DMS 273 (cell line): ENCODE results near the gene CWH43.
A peak's percentile ranks its signal among the peaks of the same experiment; 100 is the strongest.
"Not testable (repeated sequence)": the region's sequence is repeated elsewhere in the genome, so short reads cannot be mapped to it uniquely, and the experiment has no call there.

Source experiments
- DNase-seq: peaks from one replicate; lab custom pipeline; 2025; ENCODE audit not compliant: unreplicated experiment; lab: John Stamatoyannopoulos, UW

The CWH43 gene

GRCh38 chr4:48985976-48986653 is at the start of gene CWH43:
Gene CWH43, plus strand, starts transcription at chr4:48986275. Its CDS starts 155 bp downstream, at chr4:48986430.
- DNase-seq = peak; percentile 43

- no peak for DNase-seq
These were observed 49.0 kb upstream of the CWH43 start for GRCh38 chr4:48937033-48937432.

DNA sequence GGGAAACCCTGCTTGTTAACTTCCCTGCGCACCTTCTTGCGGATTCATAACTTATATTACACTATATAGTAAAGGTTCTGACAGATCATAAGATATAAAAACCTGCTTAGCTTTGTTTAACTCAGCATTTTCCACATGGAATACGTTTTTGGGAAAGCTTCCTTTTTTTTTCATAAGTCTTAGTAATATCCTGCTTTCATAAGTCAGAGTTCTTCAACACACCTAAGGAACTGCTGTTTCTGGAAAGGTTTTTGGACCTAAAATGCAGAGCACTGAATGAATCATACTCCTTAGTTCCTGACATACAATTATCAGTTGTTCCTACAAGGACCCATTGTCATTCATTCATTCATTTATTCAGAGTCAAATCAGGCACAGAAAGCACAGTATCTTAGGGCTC is 47.2 kb upstream of the CWH43 start:
- no peak for DNase-seq

GRCh38 chr4:48939785-48940184 is 46.3 kb upstream of the CWH43 start:
- peak; percentile 65 for DNase-seq

- peak; percentile 33 for DNase-seq
These were observed 42.7 kb upstream of the CWH43 start for GRCh38 chr4:48943387-48943786.

- DNase-seq = no peak
These were observed 41.8 kb upstream of the CWH43 start for GRCh38 chr4:48944252-48944651.

DNA sequence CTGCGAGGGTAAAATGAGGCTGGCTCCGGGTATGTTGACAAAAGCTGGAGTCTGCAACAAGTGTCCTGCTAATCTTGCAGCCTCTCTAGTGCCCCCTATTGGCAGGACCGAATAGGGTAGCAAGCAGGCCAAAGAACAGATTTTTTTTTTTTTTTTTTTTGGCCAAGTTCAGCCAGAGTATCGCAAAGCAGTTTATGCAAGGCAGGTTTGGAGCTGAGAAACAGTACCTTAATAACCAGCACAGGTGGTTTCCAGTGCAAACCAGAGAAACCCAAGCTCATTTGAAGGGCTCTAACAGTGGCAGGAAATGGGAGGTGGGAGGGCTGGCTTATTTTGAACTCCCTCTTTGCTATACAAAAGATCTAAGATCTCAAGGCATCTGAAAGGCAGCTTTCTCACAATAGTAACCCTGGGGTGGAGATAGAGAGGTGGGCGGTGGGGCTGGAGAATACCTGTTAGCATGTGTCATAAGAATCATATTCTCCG is 41.3 kb upstream of the CWH43 start:
- DNase-seq = peak; percentile 36

GRCh38 chr4:48945981-48946380 is 40.1 kb upstream of the CWH43 start:
- no peak for DNase-seq

DNA sequence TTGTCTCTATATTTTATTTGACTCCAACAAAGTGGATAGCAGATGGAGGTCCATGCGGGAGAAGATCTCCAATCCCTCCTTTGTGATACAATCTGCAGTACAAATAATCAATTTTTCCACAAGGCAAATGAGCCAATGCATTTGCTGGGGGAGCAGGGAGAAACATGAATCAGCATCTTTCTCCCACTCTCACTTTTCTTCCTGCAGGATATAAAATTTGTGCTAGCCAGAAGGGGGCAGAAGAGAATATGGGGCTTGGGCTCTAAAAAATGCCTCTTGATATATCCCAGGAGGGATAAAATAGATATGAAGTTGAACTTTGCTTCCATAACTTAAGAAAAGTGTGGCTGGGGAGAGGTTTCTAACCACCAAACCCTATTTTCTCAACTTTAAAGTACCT is 38.3 kb upstream of the CWH43 start:
- no peak for DNase-seq

GRCh38 chr4:48949086-48949485 is 37.0 kb upstream of the CWH43 start:
- DNase-seq = no peak

DNA sequence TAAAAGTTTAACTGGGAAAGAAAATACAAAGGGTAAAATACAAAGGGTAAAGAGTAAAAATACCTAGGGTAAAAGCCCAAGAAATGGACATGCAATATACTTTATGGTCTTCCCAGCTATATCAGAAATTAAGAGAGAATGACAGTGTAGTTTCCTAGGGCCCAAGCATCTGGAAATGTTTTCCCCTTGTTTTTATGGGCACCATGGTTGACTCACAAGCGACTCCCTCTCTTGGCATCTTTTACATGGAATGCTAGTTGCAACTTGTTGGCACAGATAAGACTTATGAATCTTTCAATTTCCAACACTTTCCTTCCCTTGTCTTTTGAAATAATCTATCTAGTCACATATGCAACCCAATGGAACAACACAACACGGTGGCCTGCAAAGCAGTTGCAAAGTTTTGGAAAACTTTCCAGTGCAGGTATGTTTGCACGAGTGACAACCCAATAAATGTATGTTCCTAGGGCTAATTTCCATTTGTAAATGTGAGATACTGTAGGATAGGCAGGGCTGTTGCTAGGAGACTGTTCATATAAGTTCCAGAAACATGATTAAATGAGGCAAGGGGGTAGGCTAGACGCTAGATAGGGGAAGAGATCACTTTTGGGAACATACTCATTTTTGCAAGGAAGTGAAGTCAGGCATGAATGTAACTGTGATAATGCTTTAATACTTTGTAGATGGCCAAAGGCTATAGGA is 36.4 kb upstream of the CWH43 start:
- no peak for DNase-seq

DNA sequence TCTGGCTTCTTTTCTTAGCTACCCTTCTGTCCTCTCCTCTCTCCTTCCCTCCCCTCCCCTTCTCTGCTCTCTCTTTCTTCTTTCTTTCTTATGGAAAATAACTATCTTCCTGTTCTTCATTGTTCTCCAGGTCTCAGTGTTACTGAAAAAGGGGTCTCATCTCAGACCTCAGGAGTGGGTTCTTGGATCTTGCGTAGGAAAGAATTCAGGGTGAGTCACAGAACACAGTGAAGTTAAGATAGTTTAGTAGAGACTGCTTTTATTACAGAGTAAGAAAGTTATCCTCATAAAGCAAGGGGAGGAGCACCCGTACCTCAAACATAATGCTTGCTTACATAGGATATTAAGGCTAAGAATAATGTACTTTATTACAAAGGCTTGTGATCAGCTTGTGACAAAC is 31.8 kb upstream of the CWH43 start:
- DNase-seq = no peak

DNA sequence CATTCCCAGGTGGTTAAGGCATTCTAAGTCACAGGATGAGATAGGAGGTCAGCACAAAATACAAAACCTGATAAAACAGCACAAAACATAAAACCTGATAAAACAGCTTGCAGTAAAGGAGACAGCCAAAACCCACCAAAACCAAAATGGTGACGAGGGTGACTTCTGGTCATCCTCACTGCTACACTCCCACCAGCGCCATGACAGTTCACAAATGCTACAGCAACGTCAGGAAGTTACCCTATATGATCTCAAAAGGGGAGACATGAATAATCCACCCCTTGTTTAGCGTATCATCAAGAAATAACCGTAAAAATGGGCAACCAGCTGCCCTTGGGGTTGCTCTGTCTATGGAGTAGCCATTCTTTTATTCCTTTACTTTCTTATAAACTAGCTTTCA is 28.7 kb upstream of the CWH43 start:
- DNase-seq = not testable (repeated sequence)

DNA sequence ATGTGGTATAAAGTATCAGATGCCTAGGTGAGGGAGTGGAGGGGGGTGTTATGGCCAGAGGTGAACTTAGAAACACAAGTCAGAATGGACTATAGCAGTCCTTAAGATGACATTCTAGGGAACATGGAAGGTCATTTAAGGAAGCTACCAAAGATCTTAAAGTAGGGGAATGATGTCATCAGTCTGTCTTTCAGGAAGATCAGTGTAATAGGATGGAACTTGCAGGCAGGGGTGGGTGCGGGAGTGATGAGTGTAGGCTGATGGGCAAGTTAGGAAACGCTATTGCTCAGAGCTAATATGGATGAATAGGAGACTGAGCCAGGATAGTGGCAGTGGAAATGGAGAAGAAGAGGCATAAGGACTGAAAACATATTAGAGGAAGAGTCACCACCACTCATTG is 27.5 kb upstream of the CWH43 start:
- DNase-seq = no peak

GRCh38 chr4:48960988-48961635 is 25.0 kb upstream of the CWH43 start:
- no peak for DNase-seq

DNA sequence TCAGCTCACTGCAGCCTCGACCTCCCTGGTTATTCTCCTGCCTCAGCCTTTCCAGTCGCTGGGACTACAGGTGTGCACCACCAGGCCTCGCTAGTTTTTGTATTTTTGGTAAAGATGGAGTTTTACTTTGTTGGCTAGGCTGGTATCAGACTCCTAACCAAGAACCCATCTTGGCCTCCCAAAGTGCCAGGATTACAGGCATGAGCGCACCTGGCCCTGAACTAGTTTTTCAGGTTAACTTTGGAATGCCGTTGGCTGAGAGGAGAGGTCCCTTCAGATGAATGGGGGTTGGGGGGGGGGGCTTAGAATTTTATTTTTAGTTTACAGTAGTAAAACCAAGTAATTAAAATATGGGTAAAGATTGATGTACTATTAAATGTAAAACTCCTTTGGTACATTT is 23.4 kb upstream of the CWH43 start:
- no peak for DNase-seq

- DNase-seq = peak; percentile 88
These were observed 22.9 kb upstream of the CWH43 start for GRCh38 chr4:48963042-48963679.

DNA sequence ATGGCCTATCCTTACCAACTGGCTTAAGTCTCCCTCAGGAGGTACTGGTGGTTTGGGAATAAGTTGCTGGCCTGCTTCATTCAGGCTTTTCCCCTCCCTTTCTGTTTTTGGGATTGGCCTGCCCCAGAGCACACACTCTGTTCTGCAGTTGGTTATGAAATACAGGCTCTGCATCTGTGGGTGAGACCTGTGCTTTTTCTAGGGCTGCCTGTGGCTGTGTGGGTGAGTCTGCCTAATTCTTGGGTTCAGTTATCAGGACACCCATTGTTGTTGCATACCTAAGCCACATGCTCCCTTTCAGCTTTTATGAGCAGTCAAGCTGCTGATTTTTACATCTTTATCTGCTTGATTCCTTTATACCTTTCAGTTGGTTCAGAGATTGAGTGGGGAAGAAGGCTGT is 19.0 kb upstream of the CWH43 start:
- no peak for DNase-seq

- DNase-seq = peak; percentile 23
These were observed 18.4 kb upstream of the CWH43 start for GRCh38 chr4:48967631-48968030.

GRCh38 chr4:48968814-48969213 is 17.3 kb upstream of the CWH43 start:
- DNase-seq = no peak

DNA sequence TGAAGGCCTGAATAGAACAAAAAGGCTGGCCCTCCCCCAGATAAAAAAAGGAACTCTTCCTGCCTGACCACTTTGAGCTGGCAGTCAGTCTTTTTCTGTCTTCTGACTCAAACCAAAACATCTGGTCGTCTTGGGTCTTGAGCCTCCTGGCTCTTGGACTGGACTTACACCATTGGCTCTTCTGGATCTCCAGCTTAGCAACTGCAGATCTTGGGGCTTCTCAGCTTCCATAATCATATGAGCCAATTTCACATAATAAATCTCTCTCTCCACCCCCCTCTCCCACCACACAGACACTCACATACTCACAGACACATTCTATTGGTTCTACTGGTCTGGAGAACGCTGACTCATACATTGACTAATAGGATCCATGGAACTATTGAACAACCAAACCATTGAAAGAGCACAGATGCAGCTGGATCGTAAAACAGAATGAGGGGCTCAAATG is 15.6 kb upstream of the CWH43 start:
- DNase-seq = peak; percentile 3
